HEK293T (cell line): ENCODE measurements around the gene MICAL2.

ENCODE experiments used
- LEF1 ChIP-seq: fragments of 450-650 bp; IDR thresholded peaks from 2 replicates; pipeline ENCODE4 v1.6.1; 2017; ENCODE audit warnings: mild to moderate bottlenecking, borderline replicate concordance
- SUZ12 ChIP-seq: fragments of 450-650 bp; IDR thresholded peaks from 2 replicates; pipeline ENCODE4 v1.6.1; 2016; ENCODE audit warnings: mild to moderate bottlenecking

DNA sequence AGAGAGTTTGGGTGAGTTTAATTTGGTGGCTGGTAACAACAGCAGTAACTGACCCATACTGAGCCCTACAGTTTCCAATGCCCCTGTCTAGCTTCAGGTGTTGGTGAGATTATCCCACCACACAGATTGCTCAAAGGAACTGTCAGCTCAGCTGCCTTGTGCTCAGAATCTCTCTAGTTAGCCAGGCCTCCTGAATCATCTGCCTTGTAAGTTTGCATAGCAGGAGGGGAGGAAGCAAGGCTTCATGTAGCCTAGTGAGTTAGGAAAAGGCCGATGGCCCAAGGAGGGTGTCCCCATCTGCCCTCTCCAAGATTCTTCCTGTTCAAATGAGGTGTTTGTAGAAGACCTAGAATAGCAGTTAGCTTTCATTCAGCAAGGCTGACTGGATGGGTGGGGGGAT, 74.3 kb downstream of the MICAL2 start:
- TF ChIP-seq LEF1 (no peak), SUZ12 (no peak)
